Measurements from ENCODE around the gene AKT3.

DNA sequence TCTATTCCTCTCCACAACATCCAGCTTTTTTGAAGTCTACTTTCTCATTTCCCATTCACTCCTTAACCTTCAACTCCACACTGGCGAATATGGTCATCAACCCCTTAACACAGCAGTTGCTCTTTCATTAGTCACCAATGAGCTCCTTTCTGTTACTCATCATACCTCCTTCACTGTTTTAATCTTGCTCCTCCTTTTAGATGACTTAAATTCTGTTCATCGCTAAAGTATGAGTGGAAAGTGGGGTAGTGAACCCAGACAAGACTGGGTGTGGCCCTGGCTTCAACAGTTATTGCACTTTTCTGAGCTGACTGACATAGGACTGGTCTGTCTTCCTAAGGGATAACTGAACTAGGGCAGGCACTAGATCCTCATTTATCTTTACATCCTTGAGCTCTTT is 51.3 kb downstream of the AKT3 start:
- TF ChIP-seq, protein P1, sequence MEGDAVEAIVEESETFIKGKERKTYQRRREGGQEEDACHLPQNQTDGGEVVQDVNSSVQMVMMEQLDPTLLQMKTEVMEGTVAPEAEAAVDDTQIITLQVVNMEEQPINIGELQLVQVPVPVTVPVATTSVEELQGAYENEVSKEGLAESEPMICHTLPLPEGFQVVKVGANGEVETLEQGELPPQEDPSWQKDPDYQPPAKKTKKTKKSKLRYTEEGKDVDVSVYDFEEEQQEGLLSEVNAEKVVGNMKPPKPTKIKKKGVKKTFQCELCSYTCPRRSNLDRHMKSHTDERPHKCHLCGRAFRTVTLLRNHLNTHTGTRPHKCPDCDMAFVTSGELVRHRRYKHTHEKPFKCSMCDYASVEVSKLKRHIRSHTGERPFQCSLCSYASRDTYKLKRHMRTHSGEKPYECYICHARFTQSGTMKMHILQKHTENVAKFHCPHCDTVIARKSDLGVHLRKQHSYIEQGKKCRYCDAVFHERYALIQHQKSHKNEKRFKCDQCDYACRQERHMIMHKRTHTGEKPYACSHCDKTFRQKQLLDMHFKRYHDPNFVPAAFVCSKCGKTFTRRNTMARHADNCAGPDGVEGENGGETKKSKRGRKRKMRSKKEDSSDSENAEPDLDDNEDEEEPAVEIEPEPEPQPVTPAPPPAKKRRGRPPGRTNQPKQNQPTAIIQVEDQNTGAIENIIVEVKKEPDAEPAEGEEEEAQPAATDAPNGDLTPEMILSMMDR (conservative IDR thresholded peaks at IDR 0.05; ENCODE audit: low read length), result no peak
- TF ChIP-seq EZH2phosphoT487 (IDR thresholded peaks at IDR 0.05; ENCODE audit: borderline replicate concordance), result no peak
